NCI-H1092 (cell line): ENCODE results near the gene NCR2.
"Not testable (repeated sequence)": the region's sequence is repeated elsewhere in the genome, so short reads cannot be mapped to it uniquely, and the experiment has no call there.

Experiments
- DNase-seq: peaks from one replicate; lab custom pipeline; 2025; lab: John Stamatoyannopoulos, UW

Gene NCR2

GRCh38 chr6:41335296-41335695 lies at the start of gene NCR2:
TSS of gene NCR2 (plus strand) at chr6:41335608. CDS start at chr6:41335877, 269 bp downstream.
- no peak for DNase-seq

GRCh38 chr6:41286544-41287346 lies 48.7 kb upstream of the NCR2 start, which contains the start of gene TREM1:
TSS of gene TREM1 (minus strand) at chr6:41286682. CDS start at chr6:41286655, 27 bp downstream.
- no peak for DNase-seq

- DNase-seq: peak; percentile 83
These were observed 47.2 kb upstream of the NCR2 start for GRCh38 chr6:41288030-41288753.

GRCh38 chr6:41288754-41289129 lies 46.7 kb upstream of the NCR2 start:
- no peak for DNase-seq

- no peak for DNase-seq
These were observed 45.6 kb upstream of the NCR2 start for GRCh38 chr6:41289815-41290214.

GRCh38 chr6:41291717-41292116 lies 43.7 kb upstream of the NCR2 start:
- DNase-seq: no peak

GRCh38 chr6:41294214-41294872 lies 41.1 kb upstream of the NCR2 start:
- DNase-seq: no peak

- DNase-seq: not testable (repeated sequence)
These were observed 38.2 kb upstream of the NCR2 start for GRCh38 chr6:41297248-41297647.

GRCh38 chr6:41298785-41299502 lies 36.5 kb upstream of the NCR2 start:
- no peak for DNase-seq

GRCh38 chr6:41302638-41303037 lies 32.8 kb upstream of the NCR2 start:
- no peak for DNase-seq

GRCh38 chr6:41306187-41306854 lies 29.1 kb upstream of the NCR2 start:
- peak; percentile 31 for DNase-seq

- DNase-seq: no peak
These were observed 20.2 kb upstream of the NCR2 start for GRCh38 chr6:41315203-41315602.

GRCh38 chr6:41315943-41316620 lies 19.3 kb upstream of the NCR2 start:
- DNase-seq: no peak

- DNase-seq: no peak
These were observed 17.2 kb upstream of the NCR2 start for GRCh38 chr6:41318261-41318653.

- DNase-seq: peak; percentile 82
These were observed 16.5 kb upstream of the NCR2 start for GRCh38 chr6:41318654-41319565.

- no peak for DNase-seq
These were observed 14.2 kb upstream of the NCR2 start for GRCh38 chr6:41321183-41321582.

GRCh38 chr6:41325446-41326066 lies 9.9 kb upstream of the NCR2 start:
- no peak for DNase-seq

GRCh38 chr6:41326092-41326491 lies 9.3 kb upstream of the NCR2 start:
- no peak for DNase-seq

GRCh38 chr6:41327177-41327576 lies 8.2 kb upstream of the NCR2 start:
- DNase-seq: no peak
